RWPE2 (cell line): ENCODE results near the gene PRAME.

Source experiments
- ATAC-seq: fragments of 200-7000 bp; cut with Tn5 transposase; 3 replicates; pipeline ENCODE4 v1.9.1; 2021; ENCODE audit warnings: low read depth
- DNase-seq: peaks from one replicate; pipeline ENCODE4 v3.0.0-alpha.2; 2020; ENCODE audit warnings: low spot score
- H3K27ac ChIP-seq: fragments of 450-650 bp; 2 replicates; pipeline ENCODE4 v1.5.1; 2017; ENCODE audit warnings: mild to moderate bottlenecking; ENCODE audit not compliant: poor library complexity, severe bottlenecking
- H3K27me3 ChIP-seq: fragments of 250-450 bp; sonication (Bioruptor Pico); 2 replicates; pipeline ENCODE4 v1.5.1; 2021; ENCODE audit warnings: mild to moderate bottlenecking, moderate library complexity; ENCODE audit not compliant: insufficient read depth, poor library complexity, severe bottlenecking
- H3K36me3 ChIP-seq: fragments of 250-450 bp; sonication (Bioruptor Pico); 2 replicates; pipeline ENCODE4 v1.5.1; 2020; ENCODE audit warnings: low read depth, mild to moderate bottlenecking, moderate library complexity
- H3K4me1 ChIP-seq: fragments of 250-450 bp; sonication (Bioruptor Pico); 2 replicates; pipeline ENCODE4 v1.5.1; 2021; ENCODE audit warnings: mild to moderate bottlenecking, moderate library complexity; ENCODE audit not compliant: insufficient read depth, poor library complexity, severe bottlenecking
- H3K4me3 ChIP-seq: fragments of 250-450 bp; sonication (Bioruptor Pico); 2 replicates; pipeline ENCODE4 v1.5.1; 2021; ENCODE audit warnings: mild to moderate bottlenecking, moderate library complexity; ENCODE audit not compliant: severe bottlenecking
- H3K9me3 ChIP-seq: fragments of 250-450 bp; sonication (Bioruptor Pico); 2 replicates; pipeline ENCODE4 v1.5.1; 2021; ENCODE audit warnings: mild to moderate bottlenecking, moderate library complexity; ENCODE audit not compliant: severe bottlenecking
- TF ChIP-seq, protein P1 (sequence below): fragments of 450-650 bp; IDR thresholded peaks from one replicate; pipeline ENCODE4 v1.5.1; 2017; ENCODE audit warnings: mild to moderate bottlenecking, moderate library complexity; ENCODE audit not compliant: poor library complexity, severe bottlenecking

PRAME gene

DNA sequence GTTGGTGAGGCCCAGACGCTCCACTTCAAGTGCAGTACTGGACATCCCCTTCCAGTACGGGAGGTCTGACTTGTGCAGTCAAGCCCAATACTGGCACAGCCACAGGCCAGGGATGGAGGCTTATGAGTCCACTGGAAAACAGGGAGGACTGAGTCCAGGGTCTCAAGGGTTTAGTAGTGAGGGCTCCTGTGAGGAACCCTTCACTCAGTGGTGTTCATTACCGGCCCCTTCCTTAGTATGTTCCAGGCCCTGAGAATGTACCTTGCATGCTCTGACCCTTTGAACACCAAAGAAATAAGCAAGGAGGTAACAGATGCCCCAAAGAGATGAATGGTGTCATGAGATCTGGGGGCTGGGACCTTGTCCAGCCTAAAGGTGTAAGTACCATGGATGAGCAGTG is 11.8 kb downstream of the PRAME start:
- TF ChIP-seq, protein P1, sequence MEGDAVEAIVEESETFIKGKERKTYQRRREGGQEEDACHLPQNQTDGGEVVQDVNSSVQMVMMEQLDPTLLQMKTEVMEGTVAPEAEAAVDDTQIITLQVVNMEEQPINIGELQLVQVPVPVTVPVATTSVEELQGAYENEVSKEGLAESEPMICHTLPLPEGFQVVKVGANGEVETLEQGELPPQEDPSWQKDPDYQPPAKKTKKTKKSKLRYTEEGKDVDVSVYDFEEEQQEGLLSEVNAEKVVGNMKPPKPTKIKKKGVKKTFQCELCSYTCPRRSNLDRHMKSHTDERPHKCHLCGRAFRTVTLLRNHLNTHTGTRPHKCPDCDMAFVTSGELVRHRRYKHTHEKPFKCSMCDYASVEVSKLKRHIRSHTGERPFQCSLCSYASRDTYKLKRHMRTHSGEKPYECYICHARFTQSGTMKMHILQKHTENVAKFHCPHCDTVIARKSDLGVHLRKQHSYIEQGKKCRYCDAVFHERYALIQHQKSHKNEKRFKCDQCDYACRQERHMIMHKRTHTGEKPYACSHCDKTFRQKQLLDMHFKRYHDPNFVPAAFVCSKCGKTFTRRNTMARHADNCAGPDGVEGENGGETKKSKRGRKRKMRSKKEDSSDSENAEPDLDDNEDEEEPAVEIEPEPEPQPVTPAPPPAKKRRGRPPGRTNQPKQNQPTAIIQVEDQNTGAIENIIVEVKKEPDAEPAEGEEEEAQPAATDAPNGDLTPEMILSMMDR: no peak
- H3K4me1 ChIP-seq: no peaks in the 10 kb centered on the region
- H3K27ac ChIP-seq: no peak overlapping the region
- no peak for ATAC-seq
- H3K4me3 ChIP-seq: no peak overlapping the region
- no peaks in the 10 kb centered on the region for H3K27me3 ChIP-seq
- no peaks in the 10 kb centered on the region for H3K36me3 ChIP-seq
- peaks cover 7% of the 10 kb centered on the region for H3K9me3 ChIP-seq
- DNase-seq: no peak

- no peaks in the 10 kb centered on the region for H3K4me1 ChIP-seq
- H3K27me3 ChIP-seq: no peaks in the 10 kb centered on the region
- 0 out of 3 replicates have a peak, but pooled peaks have one; percentile 29 for ATAC-seq
- TF ChIP-seq, protein P1: no peak
- no peaks in the 10 kb centered on the region for H3K36me3 ChIP-seq
- no peak overlapping the region for H3K4me3 ChIP-seq
- no peak for DNase-seq
- H3K27ac ChIP-seq: no peak overlapping the region
- peaks cover 4% of the 10 kb centered on the region for H3K9me3 ChIP-seq
Observed at GRCh38 chr22:22546490-22546889, 12.6 kb downstream of the PRAME start.

- DNase-seq (no peak), ATAC-seq (no peak)
- H3K9me3 ChIP-seq: peaks cover 4% of the 10 kb centered on the region
- H3K4me1 ChIP-seq: no peaks in the 10 kb centered on the region
- H3K27me3 ChIP-seq: no peaks in the 10 kb centered on the region
- no peak overlapping the region for H3K4me3 ChIP-seq
- no peaks in the 10 kb centered on the region for H3K36me3 ChIP-seq
- TF ChIP-seq, protein P1: no peak
- no peak overlapping the region for H3K27ac ChIP-seq
Observed at GRCh38 chr22:22545084-22545483, 14.0 kb downstream of the PRAME start.

- no peak for DNase-seq
- no peak for ATAC-seq
Observed at GRCh38 chr22:22538226-22538989, 20.7 kb downstream of the PRAME start.

More at GRCh38 chr22:22538226-22538989, 20.7 kb downstream of the PRAME start:
- no peaks in the 10 kb centered on the region for H3K4me1 ChIP-seq
- no peak overlapping the region for H3K27ac ChIP-seq
- no peak overlapping the region for H3K4me3 ChIP-seq
- no peaks in the 10 kb centered on the region for H3K9me3 ChIP-seq
- H3K27me3 ChIP-seq: no peaks in the 10 kb centered on the region
- no peaks in the 10 kb centered on the region for H3K36me3 ChIP-seq
- TF ChIP-seq, protein P1: no peak
